Lung (tissue), 12 donors: Measurements from ENCODE around the gene TPD52L2. TPM values are rescaled to one million over a fixed set of nuclear protein-coding genes. Genes with fewer than 3 reads are reported as not detected.
"Not testable (repeated sequence)": the region's sequence is repeated elsewhere in the genome, so short reads cannot be mapped to it uniquely, and the experiment has no call there.

Experiments used
- ATAC-seq: fragments of 200-7000 bp; cut with Tn5 transposase; one replicate; pipeline ENCODE4 v1.9.1; 2020; ENCODE audit warnings: moderate number of reproducible peaks; ENCODE audit not compliant: insufficient read depth, low FRiP score
- DNase-seq, 3 donors: peaks; one replicate each; pipeline ENCODE4 v3.0.0-alpha.2; 2013 to 2017
- H3K27ac ChIP-seq, 2 donors: one replicate each; pipeline ENCODE4 v1.5.1; 2013; ENCODE audit warnings: mild to moderate bottlenecking in 2 of 2, moderate library complexity in 2 of 2, control low read depth in 1 of 2, inconsistent platforms in 1 of 2, low read depth in 1 of 2, low read length in 1 of 2
- H3K27me3 ChIP-seq, 3 donors: one replicate each; pipeline ENCODE4 v1.5.1; 2013; ENCODE audit warnings: low read length in 2 of 3; ENCODE audit not compliant: control insufficient read depth in 3 of 3, insufficient read depth in 3 of 3
- H3K36me3 ChIP-seq, 4 donors: one replicate each; pipeline ENCODE4 v1.5.1; 2013; ENCODE audit warnings: low read length in 4 of 4, mild to moderate bottlenecking in 1 of 4, moderate library complexity in 1 of 4; ENCODE audit not compliant: control insufficient read depth in 4 of 4, insufficient read depth in 4 of 4
- H3K4me1 ChIP-seq, 5 donors: one replicate each; pipeline ENCODE4 v1.5.1; 2013; ENCODE audit warnings: low read length in 5 of 5, mild to moderate bottlenecking in 2 of 5, moderate library complexity in 1 of 5; ENCODE audit not compliant: control insufficient read depth in 5 of 5, insufficient read depth in 5 of 5
- H3K4me3 ChIP-seq: one replicate; pipeline ENCODE4 v1.5.1; 2013; ENCODE audit warnings: mild to moderate bottlenecking, control low read depth, moderate library complexity
- H3K9ac ChIP-seq, 2 donors: one replicate each; pipeline ENCODE4 v1.5.1; 2013; ENCODE audit warnings: low read length in 2 of 2, control low read depth in 1 of 2; ENCODE audit not compliant: insufficient read depth in 1 of 2
- H3K9me3 ChIP-seq, 4 donors: one replicate each; pipeline ENCODE4 v1.5.1; 2013; ENCODE audit warnings: low read length in 3 of 4, mild to moderate bottlenecking in 1 of 4, moderate library complexity in 1 of 4; ENCODE audit not compliant: control insufficient read depth in 4 of 4, insufficient read depth in 3 of 4
- WGBS, 2 donors: extraction: QIAGEN DNeasy Blood & Tissue Kit; methylation state at CpG; one replicate each; pipeline ENCODE4 v1.1.7; 2013; 5-methylcytosine and 5-hydroxymethylcytosine counted together
- polyA plus RNA-seq, 2 donors: library from polyadenylated mRNA; stranded (reverse); fragments of 200-250 nt; gene quantifications; one replicate each; pipeline ENCODE4 v1.2.1, GENCODE V29; 2013
- total RNA-seq, 2 donors: library from RNA; depleted of rRNA in 1 of 2; stranded (reverse); fragments of >200 nt in 1 of 2; gene quantifications; one replicate each; pipeline ENCODE4 v1.2.1, GENCODE V29; 2014 to 2021
- TF ChIP-seq, protein P1 (sequence below): IDR thresholded peaks from 2 replicates; pipeline ENCODE4 v1.5.1; 2012; ENCODE audit warnings: mild to moderate bottlenecking; ENCODE audit errors: control extremely low read depth, extremely low read depth
- donor health status: control.
- donor health status: control.
- donor health status: Bipolar disorder and iron deficiency.
- donor health status: healthy.
- donor health status: DM: yes; HTN: yes; CAD: no.

TPD52L2 gene
- total and polyA plus RNA-seq, 4 donors = 66.2 to 130 (median 79.3) TPM

GRCh38 chr20:63915471-63915870, 50.4 kb downstream of the TPD52L2 start:
- 87 to 98% methylated on average over 6 of the region's 6 CpGs for WGBS, 2 donors

DNA sequence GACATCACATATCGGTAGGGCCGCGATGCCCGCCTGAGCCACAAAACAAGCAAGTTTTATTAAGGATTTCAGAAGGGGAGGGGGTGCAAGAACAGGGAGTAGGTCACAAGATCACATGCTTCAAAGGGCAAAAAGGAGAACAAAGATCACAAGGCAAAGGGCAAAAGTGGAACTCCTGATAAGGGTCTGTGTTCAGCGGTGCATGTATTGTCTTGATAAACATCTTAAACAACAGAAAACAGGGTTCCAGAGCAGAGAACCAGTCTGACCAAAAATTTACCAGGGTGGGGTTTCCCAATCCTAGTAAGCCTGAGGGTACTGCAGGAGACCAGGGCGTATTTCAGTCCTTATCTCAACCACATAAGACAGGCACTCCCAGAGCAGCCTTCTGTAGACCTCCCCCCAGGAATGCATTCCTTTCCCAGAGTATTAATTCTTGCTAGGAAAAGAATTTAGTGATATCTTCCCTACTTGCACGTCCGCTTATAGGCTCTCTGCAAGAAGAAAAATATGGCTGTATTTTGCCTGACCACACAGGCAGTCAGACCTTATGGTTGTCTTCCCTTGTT, 51.4 kb downstream of the TPD52L2 start:
- not testable (repeated sequence) for H3K27me3 ChIP-seq, H3K9me3 ChIP-seq, DNase-seq, H3K4me1 ChIP-seq, ATAC-seq, H3K4me3 ChIP-seq, H3K9ac ChIP-seq, H3K27ac ChIP-seq
- H3K36me3 ChIP-seq = peaks cover 0 to 13% (median 4%) of the 10 kb centered on the region in 4 donors
- 94 to 96% methylated on average over 8 of the region's 8 CpGs for WGBS, 2 donors

More at GRCh38 chr20:63915471-63915870, 50.4 kb downstream of the TPD52L2 start:
- ATAC-seq (no peak), DNase-seq (no peak)
- H3K4me1 ChIP-seq = peaks cover 0 to 3% (median 0%) of the 10 kb centered on the region in 5 donors
- H3K27me3 ChIP-seq = no peaks in the 10 kb centered on the region
- H3K4me3 ChIP-seq = no peak overlapping the region
- no peak overlapping the region for H3K9ac ChIP-seq
- no peaks in the 10 kb centered on the region for H3K9me3 ChIP-seq
- H3K36me3 ChIP-seq = peaks cover 0 to 13% (median 4%) of the 10 kb centered on the region in 4 donors
- TF ChIP-seq, protein P1, sequence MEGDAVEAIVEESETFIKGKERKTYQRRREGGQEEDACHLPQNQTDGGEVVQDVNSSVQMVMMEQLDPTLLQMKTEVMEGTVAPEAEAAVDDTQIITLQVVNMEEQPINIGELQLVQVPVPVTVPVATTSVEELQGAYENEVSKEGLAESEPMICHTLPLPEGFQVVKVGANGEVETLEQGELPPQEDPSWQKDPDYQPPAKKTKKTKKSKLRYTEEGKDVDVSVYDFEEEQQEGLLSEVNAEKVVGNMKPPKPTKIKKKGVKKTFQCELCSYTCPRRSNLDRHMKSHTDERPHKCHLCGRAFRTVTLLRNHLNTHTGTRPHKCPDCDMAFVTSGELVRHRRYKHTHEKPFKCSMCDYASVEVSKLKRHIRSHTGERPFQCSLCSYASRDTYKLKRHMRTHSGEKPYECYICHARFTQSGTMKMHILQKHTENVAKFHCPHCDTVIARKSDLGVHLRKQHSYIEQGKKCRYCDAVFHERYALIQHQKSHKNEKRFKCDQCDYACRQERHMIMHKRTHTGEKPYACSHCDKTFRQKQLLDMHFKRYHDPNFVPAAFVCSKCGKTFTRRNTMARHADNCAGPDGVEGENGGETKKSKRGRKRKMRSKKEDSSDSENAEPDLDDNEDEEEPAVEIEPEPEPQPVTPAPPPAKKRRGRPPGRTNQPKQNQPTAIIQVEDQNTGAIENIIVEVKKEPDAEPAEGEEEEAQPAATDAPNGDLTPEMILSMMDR = no peak
- no peak overlapping the region for H3K27ac ChIP-seq

DNA sequence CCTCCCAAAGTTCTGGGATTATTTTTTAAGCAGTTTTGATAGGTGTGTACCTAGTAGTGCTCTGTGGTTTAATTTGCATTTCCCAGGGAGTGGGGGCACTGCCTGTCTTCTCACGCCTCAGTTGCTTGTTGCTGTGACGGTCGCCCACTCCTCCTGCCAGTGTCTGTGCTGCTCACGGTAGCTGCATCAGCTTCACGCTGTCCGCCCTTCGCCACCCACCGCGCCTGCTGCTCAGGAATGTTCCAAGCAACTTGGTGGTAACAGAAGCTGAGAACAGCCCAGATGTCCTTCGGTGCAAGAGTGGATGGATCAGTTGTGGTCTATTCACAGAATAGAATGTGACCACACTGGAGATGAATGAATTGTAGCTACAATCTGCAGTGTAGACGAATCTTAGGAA, 52.7 kb downstream of the TPD52L2 start:
- no peaks in the 10 kb centered on the region for H3K27me3 ChIP-seq
- DNase-seq = no peak
- H3K4me3 ChIP-seq = no peak overlapping the region
- H3K9me3 ChIP-seq = no peaks in the 10 kb centered on the region
- 92 to 93% methylated on average over 11 of the region's 11 CpGs for WGBS, 2 donors
- H3K36me3 ChIP-seq = peaks cover 0 to 18% (median 4%) of the 10 kb centered on the region in 4 donors
- ATAC-seq = no peak
- no peak overlapping the region for H3K27ac ChIP-seq
- peaks cover 0 to 2% (median 0%) of the 10 kb centered on the region in 5 donors for H3K4me1 ChIP-seq
- H3K9ac ChIP-seq = no peak overlapping the region
- TF ChIP-seq, protein P1 = no peak

DNA sequence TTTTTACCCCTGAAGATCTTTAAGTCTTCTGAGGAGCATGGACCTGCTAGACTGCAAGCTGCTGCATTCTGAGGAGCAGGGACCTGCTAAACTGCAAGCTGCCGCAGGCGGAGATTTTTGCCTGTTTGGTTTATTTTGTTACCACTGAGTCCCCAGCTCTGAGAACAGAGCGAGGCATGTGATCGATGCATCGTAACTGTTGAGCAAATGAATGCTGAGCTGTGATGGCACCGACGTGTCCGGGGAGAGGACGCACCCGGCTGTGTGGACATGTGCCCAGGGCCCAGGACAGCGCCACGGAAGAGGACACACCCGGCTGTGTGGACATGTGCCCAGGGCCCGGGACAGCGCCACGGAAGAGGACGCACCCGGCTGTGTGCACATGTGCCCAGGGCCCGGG, 54.1 kb downstream of the TPD52L2 start:
- ATAC-seq (no peak), DNase-seq (no peak)
- Histone ChIP-seq H3K4me3 (no peak overlapping the region), H3K9ac (no peak overlapping the region), H3K27ac (no peak overlapping the region), H3K36me3 (peaks cover 0 to 18% (median 4%) of the 10 kb centered on the region in 4 donors), H3K4me1 (peaks cover 0 to 2% (median 0%) of the 10 kb centered on the region in 5 donors), H3K27me3 (no peaks in the 10 kb centered on the region), H3K9me3 (no peaks in the 10 kb centered on the region)
- TF ChIP-seq, protein P1 = no peak
- WGBS, 2 donors = 88 to 98% methylated on average over 19 of the region's 19 CpGs
